Renal cortical epithelial cell (primary cell): ENCODE measurements around the gene SEMA4B. TPM values are rescaled to one million over a fixed set of nuclear protein-coding genes. Genes with fewer than 3 reads are reported as not detected.
"Not testable (repeated sequence)": the region's sequence is repeated elsewhere in the genome, so short reads cannot be mapped to it uniquely, and the experiment has no call there.

Experiments
- DNase-seq: peaks from one replicate; pipeline ENCODE4 v3.0.0-alpha.2; 2011; ENCODE audit warnings: low read depth
- total RNA-seq: library from RNA; depleted of rRNA; stranded (reverse); fragments of >200 nt; gene quantifications from 2 replicates; pipeline ENCODE4 v1.2.3, GENCODE V29; 2014

SEMA4B gene, protein sequence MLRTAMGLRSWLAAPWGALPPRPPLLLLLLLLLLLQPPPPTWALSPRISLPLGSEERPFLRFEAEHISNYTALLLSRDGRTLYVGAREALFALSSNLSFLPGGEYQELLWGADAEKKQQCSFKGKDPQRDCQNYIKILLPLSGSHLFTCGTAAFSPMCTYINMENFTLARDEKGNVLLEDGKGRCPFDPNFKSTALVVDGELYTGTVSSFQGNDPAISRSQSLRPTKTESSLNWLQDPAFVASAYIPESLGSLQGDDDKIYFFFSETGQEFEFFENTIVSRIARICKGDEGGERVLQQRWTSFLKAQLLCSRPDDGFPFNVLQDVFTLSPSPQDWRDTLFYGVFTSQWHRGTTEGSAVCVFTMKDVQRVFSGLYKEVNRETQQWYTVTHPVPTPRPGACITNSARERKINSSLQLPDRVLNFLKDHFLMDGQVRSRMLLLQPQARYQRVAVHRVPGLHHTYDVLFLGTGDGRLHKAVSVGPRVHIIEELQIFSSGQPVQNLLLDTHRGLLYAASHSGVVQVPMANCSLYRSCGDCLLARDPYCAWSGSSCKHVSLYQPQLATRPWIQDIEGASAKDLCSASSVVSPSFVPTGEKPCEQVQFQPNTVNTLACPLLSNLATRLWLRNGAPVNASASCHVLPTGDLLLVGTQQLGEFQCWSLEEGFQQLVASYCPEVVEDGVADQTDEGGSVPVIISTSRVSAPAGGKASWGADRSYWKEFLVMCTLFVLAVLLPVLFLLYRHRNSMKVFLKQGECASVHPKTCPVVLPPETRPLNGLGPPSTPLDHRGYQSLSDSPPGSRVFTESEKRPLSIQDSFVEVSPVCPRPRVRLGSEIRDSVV
- total RNA-seq: 26.6 and 154 TPM in 2 replicates

DNA sequence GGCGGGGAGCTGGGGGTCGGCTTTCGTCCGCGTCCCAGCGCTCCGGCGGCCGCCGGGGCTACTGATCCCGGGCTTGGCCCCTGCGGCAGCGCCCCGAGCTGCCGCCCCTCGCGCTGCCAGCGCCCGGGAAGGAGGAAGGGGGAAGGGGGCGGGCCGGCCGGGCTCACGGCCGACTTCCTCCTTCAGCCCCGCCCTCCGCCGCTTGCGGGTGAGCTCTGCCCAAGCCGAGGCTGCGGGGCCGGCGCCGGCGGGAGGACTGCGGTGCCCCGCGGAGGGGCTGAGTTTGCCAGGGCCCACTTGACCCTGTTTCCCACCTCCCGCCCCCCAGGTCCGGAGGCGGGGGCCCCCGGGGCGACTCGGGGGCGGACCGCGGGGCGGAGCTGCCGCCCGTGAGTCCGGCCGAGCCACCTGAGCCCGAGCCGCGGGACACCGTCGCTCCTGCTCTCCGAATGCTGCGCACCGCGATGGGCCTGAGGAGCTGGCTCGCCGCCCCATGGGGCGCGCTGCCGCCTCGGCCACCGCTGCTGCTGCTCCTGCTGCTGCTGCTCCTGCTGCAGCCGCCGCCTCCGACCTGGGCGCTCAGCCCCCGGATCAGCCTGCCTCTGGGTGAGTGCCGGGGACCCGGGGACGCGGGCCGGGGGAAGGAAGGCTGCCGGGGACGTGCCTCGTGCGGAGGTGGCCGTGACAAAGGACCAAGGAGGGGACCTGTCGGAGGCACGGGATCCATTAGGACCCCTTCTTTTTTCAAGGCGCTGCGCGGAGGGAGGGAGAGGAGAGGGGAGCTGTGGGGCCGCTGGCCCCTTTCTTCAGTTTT, at the start of gene SEMA4B:
Gene SEMA4B (plus strand): TSS at position 201 of the 814 bp plus-strand sequence. CDS start 249 bp downstream, at position 450.
- peak; percentile 44 for DNase-seq

DNA sequence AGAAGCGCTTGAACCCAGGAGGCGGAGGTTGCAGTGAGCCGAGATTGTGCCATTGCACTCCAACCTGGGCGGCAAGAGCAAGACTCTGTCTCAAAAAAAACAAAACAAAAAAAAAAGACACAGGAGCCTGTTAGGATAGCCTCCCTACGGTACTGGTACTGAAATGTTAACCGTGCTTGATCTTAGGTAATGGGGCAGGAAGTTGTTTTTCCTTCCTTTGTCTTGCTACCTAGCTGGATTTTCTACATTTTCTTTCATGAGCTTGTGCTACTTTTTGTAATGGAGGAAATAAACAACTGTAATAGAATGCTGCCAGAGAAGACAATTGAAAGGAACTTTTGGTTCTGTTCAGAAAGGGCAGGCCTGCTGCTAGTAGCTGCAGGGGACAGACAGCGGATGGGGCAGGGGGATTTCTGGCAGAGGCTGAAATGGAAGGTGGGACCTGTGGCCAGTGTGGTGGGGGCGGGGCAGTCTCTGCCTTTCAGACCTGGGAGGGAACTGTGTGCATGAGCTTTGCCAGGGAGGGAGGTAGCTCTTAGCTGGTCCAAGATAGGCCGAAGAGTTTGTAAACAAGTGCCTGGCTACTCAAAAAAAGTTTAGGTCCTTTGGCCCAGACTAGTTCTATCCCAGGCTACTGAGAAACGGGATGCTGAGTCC, 49.0 kb upstream of the SEMA4B start:
- no peak for DNase-seq

DNA sequence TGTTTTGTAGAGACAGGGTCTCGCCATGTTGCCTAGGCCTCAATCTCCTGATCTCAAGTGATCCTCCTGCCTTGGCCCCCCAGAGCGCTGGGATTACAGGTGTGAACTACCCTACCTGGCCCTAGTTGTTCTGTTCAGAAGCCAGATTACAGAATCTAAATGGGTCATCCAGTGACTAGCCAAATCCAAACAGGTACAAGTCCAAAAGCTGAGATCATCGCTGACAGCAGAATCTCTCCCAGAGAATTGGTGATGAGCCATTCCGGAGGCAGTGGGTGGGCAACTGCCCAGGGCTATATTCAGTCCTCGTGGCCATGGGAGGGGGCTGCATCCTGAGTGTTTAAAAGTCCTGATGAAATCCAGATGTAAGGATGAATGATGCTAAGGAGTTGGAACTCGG, 47.5 kb upstream of the SEMA4B start:
- no peak for DNase-seq

DNA sequence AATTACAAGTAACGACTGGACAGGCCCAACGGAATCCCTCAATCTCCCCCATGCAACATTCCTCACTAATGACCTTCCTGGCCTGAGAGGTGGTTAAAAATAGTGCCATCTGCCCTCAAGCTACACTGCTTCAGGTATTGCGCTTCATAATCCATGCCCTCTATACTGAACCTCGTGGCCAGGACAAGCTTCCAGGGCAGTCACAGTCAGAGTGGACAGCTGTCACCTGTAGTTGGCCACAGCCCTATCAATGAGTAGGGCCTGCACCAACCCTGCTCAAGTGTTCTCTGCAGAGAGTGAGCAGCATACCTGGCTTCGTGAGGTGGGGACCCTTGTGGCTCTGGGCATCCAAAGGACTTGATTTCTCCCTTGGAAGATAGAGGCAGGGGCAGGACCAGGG, 46.9 kb upstream of the SEMA4B start:
- DNase-seq: no peak

DNA sequence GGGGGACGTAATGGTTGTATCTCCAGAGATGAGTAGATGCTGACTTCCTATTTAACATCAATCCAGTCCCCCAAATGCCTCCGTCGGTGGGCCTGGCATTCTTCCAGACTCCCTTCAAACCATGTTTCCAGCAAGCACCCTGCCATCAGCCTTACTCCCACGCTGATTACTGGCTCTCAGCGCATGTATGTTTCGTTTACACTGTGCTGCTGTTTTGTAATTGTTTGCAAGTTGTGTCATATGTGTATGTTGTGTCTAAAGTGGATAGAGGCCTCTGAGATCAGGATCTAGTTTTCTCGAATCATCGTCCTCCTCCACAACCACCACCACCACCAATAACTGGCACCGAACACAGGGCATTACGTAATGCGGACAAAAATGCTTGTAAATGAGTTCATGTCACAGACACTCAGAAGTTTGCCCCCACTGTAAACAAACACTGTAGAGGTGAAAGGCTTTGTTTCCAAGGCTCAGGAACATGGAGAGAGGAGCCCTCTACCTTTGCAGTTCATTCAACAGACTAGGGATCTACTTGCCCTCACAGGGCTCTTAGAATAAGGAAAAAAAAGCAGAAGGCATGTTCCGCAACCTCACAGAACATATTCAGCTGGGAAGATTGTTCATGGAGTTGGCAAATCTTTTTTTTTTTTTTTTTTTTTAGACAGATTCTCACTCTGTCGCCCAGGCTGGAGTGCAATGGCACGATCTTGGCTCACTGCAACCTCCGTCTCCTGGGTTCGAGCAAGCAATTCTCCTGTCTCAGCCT, 46.1 kb upstream of the SEMA4B start:
- peak; percentile 50 for DNase-seq

DNA sequence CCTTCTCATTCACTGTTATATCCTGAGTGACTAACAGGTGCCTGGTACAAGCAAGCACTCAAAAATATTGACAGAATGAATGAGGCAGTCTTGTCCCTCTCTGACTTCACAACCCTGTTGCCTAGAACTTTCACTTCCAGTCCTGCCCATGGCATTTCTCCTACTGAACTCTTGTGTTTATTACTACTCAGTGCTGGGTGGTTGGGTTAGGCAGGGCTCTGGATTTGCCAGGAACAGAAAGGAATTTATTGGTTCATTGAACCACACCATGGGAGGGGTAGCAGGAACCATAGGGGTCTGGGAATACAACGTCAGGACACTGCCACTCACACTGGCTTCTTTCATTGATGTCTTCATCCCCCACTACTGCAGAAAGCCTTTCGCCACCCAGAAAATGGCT, 41.9 kb upstream of the SEMA4B start:
- DNase-seq: peak; percentile 84

DNA sequence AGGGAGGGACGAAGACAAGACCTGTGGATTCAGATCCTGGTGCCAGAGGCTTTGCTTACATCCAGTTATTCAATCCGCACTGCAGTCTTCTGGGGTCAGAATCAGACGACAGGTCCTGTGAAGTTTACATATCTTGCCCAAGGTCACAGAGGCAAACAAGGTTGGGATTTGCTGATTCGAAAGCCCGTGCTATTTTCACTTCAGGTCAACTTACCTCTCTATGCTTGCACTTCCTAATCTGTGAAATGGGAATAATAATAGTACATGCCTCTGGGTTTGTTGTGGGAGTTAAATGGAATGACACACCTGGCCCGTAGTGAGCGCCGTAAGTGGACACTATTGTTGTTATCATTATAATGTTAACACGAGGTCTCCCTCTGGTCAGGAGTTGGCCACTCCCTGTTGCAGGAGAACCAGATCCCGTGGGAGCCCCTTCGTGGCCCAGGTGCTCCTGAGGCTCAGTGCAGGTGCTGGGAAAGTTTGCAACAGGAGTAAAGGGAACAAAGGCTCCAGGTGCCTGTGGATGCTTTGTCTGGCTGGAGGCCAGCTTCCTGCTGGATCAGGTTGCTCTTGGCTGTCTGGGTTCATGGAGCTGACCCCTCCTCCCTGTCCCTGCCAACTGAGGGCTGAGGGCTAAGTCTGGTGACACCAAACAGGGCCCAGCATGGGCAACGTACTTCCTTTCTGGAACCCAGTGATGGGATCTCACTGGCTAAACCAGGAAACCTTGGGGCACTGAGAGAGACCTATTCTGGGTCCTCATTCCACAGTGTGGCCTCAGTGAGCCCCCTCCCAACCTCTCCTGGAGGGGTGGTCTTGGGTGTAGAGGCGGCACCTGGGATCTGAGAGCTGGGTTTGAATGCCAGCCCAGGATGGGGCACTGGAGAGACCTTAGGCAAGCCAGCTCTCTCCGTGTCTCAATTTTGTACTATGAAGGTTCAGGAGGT, 40.1 kb upstream of the SEMA4B start:
- DNase-seq: peak; percentile 70

DNA sequence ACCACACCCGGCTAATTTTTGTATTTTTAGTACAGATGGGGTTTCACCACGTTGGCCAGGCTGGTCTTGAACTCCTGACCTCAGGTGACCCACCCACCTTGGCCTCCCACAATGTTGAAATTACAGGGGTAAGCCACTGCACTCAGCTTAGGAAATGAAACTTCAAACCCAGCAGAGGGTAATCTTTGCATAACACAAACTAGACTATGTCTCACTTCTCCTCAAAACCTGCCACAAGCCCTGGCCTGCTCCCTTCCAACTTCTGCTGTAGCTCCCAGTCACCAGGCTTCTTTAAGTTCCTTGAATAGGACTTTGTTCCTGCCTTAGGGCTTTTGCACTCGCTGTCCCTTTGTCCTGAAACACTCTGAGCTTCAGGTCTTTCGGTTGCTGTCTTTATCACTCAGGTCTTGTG, 39.2 kb upstream of the SEMA4B start:
- peak; percentile 42 for DNase-seq

DNA sequence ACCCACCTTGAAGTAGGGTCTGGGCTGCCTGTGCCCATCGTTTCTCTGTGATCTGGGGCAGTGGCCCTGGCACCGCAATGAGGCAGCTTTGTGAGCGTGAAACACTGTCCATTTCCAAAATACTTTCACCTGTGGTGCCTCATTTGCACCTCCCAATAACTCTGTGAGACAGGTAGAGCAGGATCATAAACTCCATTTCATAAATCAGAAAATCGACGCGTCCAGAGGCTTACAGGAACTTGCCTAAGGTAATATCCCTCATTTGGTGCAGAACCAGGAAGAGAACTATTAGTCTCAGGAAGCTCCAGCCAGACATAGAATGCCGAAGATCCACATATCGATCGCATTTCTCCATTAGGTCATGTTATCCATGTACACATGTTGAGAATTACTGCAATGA, 38.2 kb upstream of the SEMA4B start:
- DNase-seq: no peak

DNA sequence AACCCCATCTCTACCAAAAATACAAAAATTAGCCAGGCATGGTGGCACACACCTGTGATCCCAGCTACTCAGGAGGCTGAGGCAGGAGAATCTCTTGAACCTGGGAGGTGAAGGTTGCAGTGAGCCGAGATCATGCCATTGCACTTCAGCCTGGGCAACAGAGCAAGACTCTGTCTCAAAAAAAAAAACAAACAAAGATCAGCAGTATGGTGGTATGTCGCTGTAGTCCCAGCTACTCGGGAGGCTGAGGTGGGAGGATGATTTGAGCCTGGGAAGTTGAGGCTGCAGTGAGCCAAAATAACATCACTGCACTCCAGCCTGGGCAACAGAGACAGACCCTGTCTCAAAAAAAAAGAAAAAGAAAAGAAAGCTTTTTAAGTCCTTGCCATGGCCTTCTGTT, 36.9 kb upstream of the SEMA4B start:
- DNase-seq: not testable (repeated sequence)

DNA sequence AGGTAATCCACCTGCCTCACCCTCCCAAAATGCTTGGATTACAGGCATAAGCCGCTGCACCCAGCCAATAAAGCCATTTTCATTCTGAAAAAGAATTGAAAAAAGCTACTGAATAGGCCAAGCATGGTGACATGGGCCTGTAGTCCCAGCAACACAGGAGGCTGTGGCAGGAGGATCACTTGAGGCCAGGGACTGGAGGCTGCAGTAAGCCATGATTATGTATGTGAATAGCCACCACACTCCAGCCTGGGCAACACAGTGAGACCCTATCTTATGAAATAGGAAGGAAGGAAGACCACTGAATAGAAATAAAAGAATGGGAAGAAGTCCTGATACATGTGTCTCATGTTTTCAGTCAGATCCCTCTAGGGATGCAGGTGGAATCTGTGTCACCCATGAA, 36.0 kb upstream of the SEMA4B start:
- no peak for DNase-seq

DNA sequence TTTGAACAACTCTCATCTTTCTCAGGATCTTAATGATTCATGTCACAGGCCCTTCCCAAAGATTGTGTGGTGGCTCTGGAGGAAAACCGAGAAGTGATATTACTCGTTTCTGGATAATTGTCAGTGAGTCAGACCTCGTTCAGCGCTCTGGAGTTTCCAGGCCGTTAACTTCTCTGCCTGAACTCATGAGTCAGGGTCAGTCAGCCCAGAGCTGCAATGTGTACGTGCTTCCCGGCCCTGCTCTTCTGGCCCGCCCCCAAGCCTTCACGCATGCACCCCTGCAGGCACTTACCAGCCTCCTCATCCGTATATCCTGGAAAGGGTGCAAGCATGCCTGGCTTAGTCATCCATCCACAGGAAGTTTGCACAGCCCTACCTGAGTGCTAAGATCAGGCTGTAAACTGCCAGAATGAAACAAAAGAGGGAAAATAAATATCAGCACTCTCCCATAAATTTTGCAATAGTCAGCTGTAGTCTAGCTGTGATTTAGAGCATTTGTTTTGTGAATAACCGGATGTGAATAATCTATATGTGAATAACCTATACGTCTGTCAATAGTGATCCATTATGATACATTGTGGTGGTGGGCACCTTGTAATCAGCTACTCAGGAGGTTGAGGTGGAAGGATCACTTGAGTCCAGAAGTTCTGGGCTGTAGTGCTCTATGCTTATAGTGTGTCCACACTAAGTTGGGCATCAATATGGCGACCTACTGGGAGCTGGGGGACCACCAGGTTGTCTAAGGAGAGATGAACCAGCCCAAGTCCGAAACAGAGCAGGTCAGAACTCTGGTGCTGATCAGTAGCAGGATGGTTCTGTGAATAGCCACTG, 35.3 kb upstream of the SEMA4B start:
- peak; percentile 100 for DNase-seq

DNA sequence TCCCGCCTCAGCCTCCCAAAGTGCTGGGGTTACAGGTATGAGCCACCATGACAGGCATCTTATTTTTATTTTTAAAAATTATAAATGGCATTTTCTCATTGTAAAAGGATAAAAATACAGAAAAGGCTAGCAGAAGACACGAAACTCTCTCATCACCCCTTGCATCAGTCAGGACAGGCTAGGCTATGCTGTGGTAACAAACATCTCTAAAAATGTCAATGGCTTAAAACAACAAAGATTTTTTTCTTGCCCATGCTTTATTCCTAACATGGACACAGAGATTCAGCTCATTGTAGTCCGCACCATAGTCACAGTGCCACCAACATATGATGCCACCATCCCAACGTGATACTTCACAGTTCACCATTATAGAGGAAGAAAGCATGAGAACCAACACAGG, 34.0 kb upstream of the SEMA4B start:
- DNase-seq: no peak

DNA sequence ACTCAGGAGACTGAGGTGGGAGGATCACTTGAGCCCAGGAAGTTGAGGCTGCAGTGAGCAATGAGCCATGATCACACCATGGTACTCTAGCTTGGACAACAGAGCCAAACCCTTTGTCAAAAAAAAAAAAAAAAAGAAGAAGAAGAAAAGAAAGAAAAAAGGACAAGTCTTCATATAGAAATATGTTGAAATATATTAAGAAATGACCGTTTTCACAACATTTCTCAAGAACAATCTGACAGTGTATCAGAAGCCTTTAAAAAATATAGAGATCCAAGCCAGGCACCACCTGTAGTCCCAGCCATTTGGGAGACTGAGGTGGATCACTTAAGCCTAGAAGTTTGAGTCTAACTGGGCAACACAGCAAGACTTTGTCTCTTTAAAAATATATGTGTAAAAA, 29.5 kb upstream of the SEMA4B start:
- DNase-seq: no peak

DNA sequence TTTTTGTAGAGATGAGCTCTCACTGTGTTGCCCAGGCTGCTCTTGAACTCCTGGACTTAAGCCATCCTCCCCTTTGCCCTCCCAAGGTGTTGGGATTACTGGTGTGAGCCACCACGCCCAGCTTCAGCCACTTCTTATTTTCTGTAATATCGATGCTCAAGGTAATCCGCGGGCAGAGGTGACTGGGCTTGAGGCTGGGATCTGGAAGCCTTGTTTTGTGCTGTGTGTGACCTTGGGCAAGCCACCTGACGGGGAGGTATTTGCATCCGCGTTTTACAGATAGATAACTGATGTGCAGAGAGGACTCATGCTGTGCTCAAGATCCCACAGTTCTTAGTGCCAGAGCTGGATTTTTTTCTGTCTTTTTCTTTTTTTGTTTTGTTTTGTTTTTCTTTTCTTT, 27.8 kb upstream of the SEMA4B start:
- DNase-seq: no peak

DNA sequence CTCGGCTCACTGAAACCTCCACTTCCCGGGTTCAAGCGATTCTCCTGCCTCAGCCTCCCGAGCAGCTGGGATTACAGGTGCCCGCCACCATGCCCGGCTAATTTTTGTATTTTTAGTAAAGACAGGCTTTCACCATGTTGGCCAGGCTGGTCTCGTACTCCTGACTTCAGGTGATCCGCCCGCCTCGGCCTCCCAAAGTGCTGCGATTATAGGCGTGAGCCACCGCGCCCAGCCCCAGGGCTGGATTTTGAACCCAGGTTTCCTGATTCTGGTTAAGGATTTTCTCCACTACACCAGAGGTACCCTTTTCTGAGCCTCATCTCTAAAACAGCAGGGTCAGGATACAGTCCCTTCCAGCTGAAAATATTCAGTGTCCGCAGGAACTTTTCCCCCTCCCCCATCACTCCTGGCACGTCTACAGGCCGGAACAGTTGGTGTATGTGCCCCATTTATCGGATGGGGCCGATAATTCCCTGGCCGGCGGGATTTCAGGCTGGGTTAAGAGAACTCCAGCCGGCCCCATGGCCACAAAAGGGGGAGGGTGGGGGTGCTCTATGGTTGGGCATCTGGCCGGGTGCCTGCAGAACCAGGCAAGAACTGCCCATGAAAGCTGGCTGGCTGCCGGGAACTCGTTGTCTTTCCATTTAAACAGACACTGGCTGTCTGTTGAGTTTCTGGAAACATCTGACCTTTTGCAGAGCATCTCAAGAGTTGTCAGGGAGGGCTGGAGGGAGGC, 26.8 kb upstream of the SEMA4B start:
- DNase-seq: peak; percentile 88

DNA sequence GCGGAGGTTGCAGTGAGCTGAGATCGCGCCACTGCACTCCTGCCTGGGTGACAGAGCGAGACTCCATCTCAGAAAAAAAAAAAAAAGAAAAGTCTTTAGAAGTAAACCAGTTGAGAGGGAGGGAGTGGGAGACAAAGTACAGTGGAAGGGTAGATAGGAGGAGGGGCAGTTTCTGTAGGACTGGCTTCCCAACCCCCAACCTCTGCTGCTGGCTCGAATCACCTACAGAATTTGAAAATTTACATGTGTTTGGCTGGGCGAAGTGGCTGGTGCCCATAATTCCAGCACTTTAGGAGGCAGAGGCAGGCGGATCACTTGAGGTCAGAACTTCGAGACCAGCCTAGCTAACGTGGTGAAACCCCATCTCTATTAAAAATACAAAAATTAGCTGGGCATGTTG, 24.1 kb upstream of the SEMA4B start:
- DNase-seq: no peak
